SH-SY5Y (cell line): Measurements from ENCODE around the gene FIG4.

ENCODE experiments used
- GATA2 ChIP-seq: IDR thresholded peaks from 2 replicates; pipeline ENCODE4 v1.6.1; 2011; ENCODE audit warnings: mild to moderate bottlenecking, low read depth, low read length
- GATA3 ChIP-seq: IDR thresholded peaks from 2 replicates; pipeline ENCODE4 v1.6.1; 2011; ENCODE audit warnings: low read depth, mild to moderate bottlenecking, low read length, moderate library complexity

- TF ChIP-seq GATA2 = no peak
- TF ChIP-seq GATA3 = no peak
These were observed 89.9 kb downstream of the FIG4 start for GRCh38 chr6:109781001-109781400.
